HepG2 (cell line): Measurements from ENCODE around the gene COX6A2.

ENCODE experiments used
- HCFC1 ChIP-seq: fragments of 150-350 bp; IDR thresholded peaks from 2 replicates; pipeline ENCODE4 v1.6.1; 2014; ENCODE audit warnings: low read depth, low read length
- MXI1 ChIP-seq: IDR thresholded peaks from 3 replicates; pipeline ENCODE4 v1.6.1; 2012; ENCODE audit warnings: low read depth, low read length, inconsistent platforms, borderline replicate concordance
- SRSF9 ChIP-seq: fragments of 200-400 bp; formaldehyde crosslinking; IDR thresholded peaks from 2 replicates; pipeline ENCODE4 v1.6.1; 2018; ENCODE audit warnings: borderline replicate concordance, mild to moderate bottlenecking, low read depth, low read length; ENCODE audit not compliant: insufficient read depth, poor library complexity, severe bottlenecking
- TCF12 ChIP-seq, 2 experiments: fragments of 450-650 bp in 1 of 2; sonication (generic) in 1 of 2; formaldehyde crosslinking in 1 of 2; IDR thresholded peaks; 2 replicates each; pipeline versions ENCODE4 v1.6.1 to v1.8.0; 2017 to 2022; ENCODE audit warnings: antibody characterized with exemption in 1 of 2, mild to moderate bottlenecking in 1 of 2, missing genetic modification reagents in 1 of 2, moderate library complexity in 1 of 2
- ZKSCAN8 ChIP-seq: IDR thresholded peaks from 2 replicates; pipeline ENCODE4 v1.6.1; 2016; ENCODE audit warnings: borderline replicate concordance, missing genetic modification reagents, missing compliant biosample characterization
- TF ChIP-seq, protein P1 (sequence below): sonication (generic); formaldehyde crosslinking; IDR thresholded peaks from 2 replicates; pipeline ENCODE4 v1.8.0; 2022; ENCODE audit warnings: low read depth, missing genetic modification reagents

DNA sequence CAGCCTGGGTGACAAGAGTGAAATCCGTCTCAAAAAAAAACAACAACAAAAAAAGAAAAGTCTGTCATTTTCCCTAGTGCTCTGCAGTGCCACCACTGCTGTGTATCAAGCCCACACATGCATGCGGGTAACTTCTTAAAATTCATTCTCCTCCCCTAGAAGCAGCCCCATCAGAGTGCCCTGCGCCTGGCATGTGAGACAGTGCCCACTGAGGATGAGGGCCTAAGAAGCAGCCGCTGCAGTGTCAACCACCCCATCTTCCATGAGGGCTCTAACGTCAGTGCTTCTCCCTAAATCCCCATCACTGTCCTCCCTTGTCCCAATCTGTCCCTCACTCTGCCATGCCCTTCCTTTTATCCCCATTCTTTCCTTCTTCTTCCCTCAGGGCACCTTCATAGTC lies 10.2 kb downstream of the COX6A2 start:
- no peak for TF ChIP-seq MXI1
- no peak for TF ChIP-seq SRSF9
- TF ChIP-seq HCFC1, result no peak
- no peak for TF ChIP-seq ZKSCAN8 (CRISPR knock-in tag)
- TF ChIP-seq, protein P1, sequence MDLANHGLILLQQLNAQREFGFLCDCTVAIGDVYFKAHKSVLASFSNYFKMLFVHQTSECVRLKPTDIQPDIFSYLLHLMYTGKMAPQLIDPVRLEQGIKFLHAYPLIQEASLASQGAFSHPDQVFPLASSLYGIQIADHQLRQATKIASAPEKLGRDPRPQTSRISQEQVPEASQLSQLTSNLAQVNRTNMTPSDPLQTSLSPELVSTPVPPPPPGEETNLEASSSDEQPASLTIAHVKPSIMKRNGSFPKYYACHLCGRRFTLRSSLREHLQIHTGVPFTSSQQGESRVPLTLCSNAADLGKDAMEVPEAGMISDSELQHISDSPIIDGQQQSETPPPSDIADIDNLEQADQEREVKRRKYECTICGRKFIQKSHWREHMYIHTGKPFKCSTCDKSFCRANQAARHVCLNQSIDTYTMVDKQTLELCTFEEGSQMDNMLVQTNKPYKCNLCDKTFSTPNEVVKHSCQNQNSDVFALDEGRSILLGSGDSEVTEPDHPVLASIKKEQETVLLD (CRISPR knock-in tag), result no peak
- no peak for TF ChIP-seq TCF12 (IDR thresholded peaks at IDR 0.05)
- no peak for TF ChIP-seq TCF12 (CRISPR knock-in tag; IDR thresholded peaks at IDR 0.05)
